Vagina (tissue), 2 donors: ENCODE measurements around the gene TRAPPC14.

Source experiments
- CTCF ChIP-seq, 3 experiments: fragments of 450-650 bp in 2 of 3; fragments of 200-600 bp in 1 of 3; sonication (generic) in 1 of 3; IDR thresholded peaks; one replicate each; pipeline ENCODE4 v1.5.1; 2017 to 2019; ENCODE audit warnings: antibody characterized with exemption in 3 of 3, mild to moderate bottlenecking in 2 of 3, moderate library complexity in 2 of 3
- POLR2AphosphoS5 ChIP-seq, 2 donors: sonication (generic); formaldehyde crosslinking; IDR thresholded peaks; one replicate each; pipeline ENCODE4 v1.9.0; 2017; ENCODE audit warnings: antibody characterized with exemption in 2 of 2, mild to moderate bottlenecking in 2 of 2, low read depth in 1 of 2; ENCODE audit not compliant: insufficient read depth in 1 of 2

DNA sequence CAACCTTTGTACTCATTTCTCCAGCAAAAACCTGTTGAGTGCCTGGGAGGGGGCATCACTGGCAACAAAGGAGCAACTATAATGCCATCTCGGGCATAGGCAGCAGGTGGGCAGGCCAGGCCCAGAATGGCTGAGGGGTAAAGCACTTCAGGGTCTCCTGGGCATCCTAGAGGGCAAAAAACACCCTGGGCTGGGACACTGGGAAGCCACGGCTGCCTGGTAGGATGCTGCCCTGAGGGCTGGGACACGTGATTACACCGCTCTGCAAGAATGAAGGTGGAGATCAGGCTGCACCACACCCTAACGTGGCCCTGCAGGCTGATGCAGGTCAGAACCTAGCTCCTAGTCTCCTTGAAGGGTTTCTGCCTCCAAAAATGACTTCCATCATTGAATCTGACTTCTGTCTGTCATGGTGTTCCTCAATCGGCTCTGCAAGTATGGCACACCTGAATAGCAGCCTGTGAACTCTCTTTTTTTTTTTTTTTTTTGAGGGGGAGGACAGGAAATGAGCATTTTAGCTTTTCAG is 4.5 kb upstream of the TRAPPC14 start:
- TF ChIP-seq CTCF (IDR thresholded peaks at IDR 0.05): no peak
- TF ChIP-seq POLR2AphosphoS5 (IDR thresholded peaks at IDR 0.05; ENCODE audit: insufficient read depth in 1 of 2, low read depth in 1 of 2): no peak
